NCI-H2107 treated with DMSO at 0.1 percent for 48 hours (cell line): ENCODE measurements around the gene MCOLN3.
"Not testable (repeated sequence)": the region's sequence is repeated elsewhere in the genome, so short reads cannot be mapped to it uniquely, and the experiment has no call there.

Experiments
- DNase-seq: peaks from one replicate; lab custom pipeline; 2025; ENCODE audit not compliant: unreplicated experiment; lab: John Stamatoyannopoulos, UW

Gene MCOLN3

GRCh38 chr1:84995484-84996334 is 52.6 kb downstream of the MCOLN3 start:
- DNase-seq = no peak

- DNase-seq = no peak
Measured at GRCh38 chr1:84991097-84991920, 57.0 kb downstream of the MCOLN3 start.

- DNase-seq = no peak
Measured at GRCh38 chr1:84988588-84988987, 59.7 kb downstream of the MCOLN3 start.

- not testable (repeated sequence) for DNase-seq
Measured at GRCh38 chr1:84986561-84986960, 61.7 kb downstream of the MCOLN3 start.

GRCh38 chr1:84985365-84985764 is 62.9 kb downstream of the MCOLN3 start:
- DNase-seq = no peak

- no peak for DNase-seq
Measured at GRCh38 chr1:84982395-84982794, 65.9 kb downstream of the MCOLN3 start.

- DNase-seq = no peak
Measured at GRCh38 chr1:84975035-84975434, 73.3 kb downstream of the MCOLN3 start.

GRCh38 chr1:84973498-84974334 is 74.6 kb downstream of the MCOLN3 start:
- peak; percentile 87 for DNase-seq

- peak; percentile 53 for DNase-seq
Measured at GRCh38 chr1:84972377-84972987, 75.8 kb downstream of the MCOLN3 start.

GRCh38 chr1:84971957-84972356 is 76.3 kb downstream of the MCOLN3 start:
- DNase-seq = peak; percentile 68

GRCh38 chr1:84969489-84970250 is 78.6 kb downstream of the MCOLN3 start:
- DNase-seq = no peak

GRCh38 chr1:84968865-84969264 is 79.4 kb downstream of the MCOLN3 start:
- no peak for DNase-seq

- no peak for DNase-seq
Measured at GRCh38 chr1:84968101-84968500, 80.2 kb downstream of the MCOLN3 start.
